Measurements from ENCODE around the gene DLGAP1. TPM values are rescaled to one million over a fixed set of nuclear protein-coding genes. Genes with fewer than 3 reads are reported as not detected.

DLGAP1 gene
- total and polyA plus RNA-seq, 2 of the 4 experiments (the other 2 are of a cell fraction), result under 0.01 to 0.09 TPM

DNA sequence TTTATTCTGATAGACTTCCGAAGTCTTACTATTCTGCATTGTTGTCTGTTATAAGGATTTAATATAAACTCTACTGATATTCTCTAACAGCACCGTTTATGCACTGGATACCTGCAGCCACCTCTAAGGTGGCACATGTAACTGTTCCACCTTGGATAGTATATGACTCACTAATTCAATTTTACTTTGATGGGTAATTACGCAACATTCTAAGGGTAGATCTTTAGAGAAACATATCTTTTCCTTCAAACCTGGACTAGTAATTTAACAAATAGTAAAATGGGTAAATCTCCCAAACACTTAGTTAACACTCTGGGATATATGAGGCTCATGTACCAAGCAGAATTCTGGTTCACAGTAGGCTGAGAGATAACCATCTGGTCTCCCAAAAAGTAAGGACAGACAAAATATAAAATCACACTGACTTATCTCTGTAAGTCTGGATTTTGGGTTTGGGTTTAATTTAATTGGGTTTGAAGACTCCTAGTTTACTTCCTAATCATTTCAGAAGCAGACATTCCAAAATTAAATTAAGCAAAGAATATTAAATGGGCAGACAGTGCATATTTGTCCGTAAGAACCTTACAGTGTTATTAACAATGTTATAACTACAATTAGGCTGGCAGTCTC is 590.3 kb downstream of the DLGAP1 start:
- Histone ChIP-seq H3K4ac (ENCODE audit: low read depth, low read length) (no peak overlapping the region), H3K9me3 (ENCODE audit: control insufficient read depth, insufficient read depth, low read length) (no peaks in the 10 kb centered on the region), H3K56ac (ENCODE audit: extremely low read depth, insufficient read depth, low read length) (no peak overlapping the region), H2AK5ac (ENCODE audit: low read depth, low read length) (no peak overlapping the region), H3K23ac (ENCODE audit: low read depth, low read length) (no peak overlapping the region), H2BK120ac (ENCODE audit: low read depth, low read length) (no peak overlapping the region), H3K9ac (ENCODE audit: low read depth, low read length) (no peak overlapping the region), H3K18ac (ENCODE audit: low read depth, low read length) (no peak overlapping the region), H2AFZ (replicated peaks; ENCODE audit: low read length, poor library complexity) (no peak overlapping the region), H2AK9ac (replicated peaks; ENCODE audit: low read depth, low read length, poor library complexity) (no peak overlapping the region), H4K91ac (ENCODE audit: insufficient read depth, low read depth, low read length) (no peak overlapping the region), H3K36me3 (ENCODE audit: control insufficient read depth, insufficient read depth, low read length) (no peaks in the 10 kb centered on the region), H4K20me1 (ENCODE audit: insufficient read depth, low read length) (no peaks in the 10 kb centered on the region), H2BK20ac (ENCODE audit: low read depth, low read length) (no peak overlapping the region), H3K79me1 (ENCODE audit: low read depth in 1 of 2, low read length in 2 of 2) (no peaks in the 10 kb centered on the region), H3K27ac (ENCODE audit: insufficient read depth, low read length) (no peak overlapping the region), H3K4me2 (ENCODE audit: low read depth, low read length) (no peak overlapping the region), H3K4me3 (ENCODE audit: insufficient read depth, low read depth, low read length) (no peak overlapping the region), H3K27me3 (ENCODE audit: control insufficient read depth, insufficient read depth, low read length) (no peaks in the 10 kb centered on the region), H4K8ac (ENCODE audit: low read depth in 2 of 2, low read length in 2 of 2) (no peak overlapping the region), H4K5ac (ENCODE audit: low read depth, low read length) (no peak overlapping the region), H3K4me1 (ENCODE audit: control insufficient read depth, insufficient read depth, low read length) (no peaks in the 10 kb centered on the region), H2BK15ac (ENCODE audit: low read depth, low read length) (no peak overlapping the region), H2BK5ac (ENCODE audit: low read depth, low read length, poor library complexity, severe bottlenecking) (no peak overlapping the region), H3K14ac (replicated peaks; ENCODE audit: low read depth, low read length) (no peak overlapping the region), H3K9me1 (ENCODE audit: insufficient read depth, low read length) (no peaks in the 10 kb centered on the region)
- DNase-seq (no peak), ATAC-seq (ENCODE audit: low read depth) (no peak)
- ChIA-PET POLR2A (ENCODE audit: unreplicated experiment) (no interaction called here), CTCF (interaction anchor here (1.8 kb wide), 1 partner anchor 94 kb away, joined by 5 read pairs; no protein-coding TSS in a partner anchor)
- intact Hi-C loops (cut with micrococcal nuclease) (loop anchor here (5.0 kb wide), 1 partner anchor 272 kb away; no protein-coding TSS in a partner anchor), dilution Hi-C loops (cut with HindIII; ENCODE audit: low sequenced_read_pairs, unreplicated experiment) (no loop called here), in situ Hi-C loops (cut with MboI; ENCODE audit: low sequenced_read_pairs) (loop anchor here (5.0 kb wide), 2 partner anchors 162 to 582 kb away; no protein-coding TSS in a partner anchor)
- no CpG with 5 or more reads among the region's 4 CpGs for WGBS, 2 experiments (ENCODE audit: extremely low coverage in 2 of 2, insufficient read length in 1 of 2)
- TF ChIP-seq, protein P1, sequence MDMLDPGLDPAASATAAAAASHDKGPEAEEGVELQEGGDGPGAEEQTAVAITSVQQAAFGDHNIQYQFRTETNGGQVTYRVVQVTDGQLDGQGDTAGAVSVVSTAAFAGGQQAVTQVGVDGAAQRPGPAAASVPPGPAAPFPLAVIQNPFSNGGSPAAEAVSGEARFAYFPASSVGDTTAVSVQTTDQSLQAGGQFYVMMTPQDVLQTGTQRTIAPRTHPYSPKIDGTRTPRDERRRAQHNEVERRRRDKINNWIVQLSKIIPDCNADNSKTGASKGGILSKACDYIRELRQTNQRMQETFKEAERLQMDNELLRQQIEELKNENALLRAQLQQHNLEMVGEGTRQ (IDR thresholded peaks at IDR 0.05; ENCODE audit: low read depth, low read length), result no peak
- TF ChIP-seq CEBPB (IDR thresholded peaks at IDR 0.05; ENCODE audit: low read depth, low read length) (peak; percentile 80), RFX5 (IDR thresholded peaks at IDR 0.05; ENCODE audit: low read depth, low read length) (no peak)
- BruUV-seq (replicated peaks), result no TSS peak
